Endothelial cell of hepatic sinusoid (primary cell): Measurements from ENCODE around the gene GDPGP1.

Experiments used
- in situ Hi-C: cut with HindIII; loops from 2 replicates; pipeline ENCODE4 v1.10.0; 2017; ENCODE audit warnings: low sequenced_read_pairs

The GDPGP1 gene

GRCh38 chr15:90203922-90204321 lies 30.1 kb upstream of the GDPGP1 start:
- in situ Hi-C loops = no loop called here

DNA sequence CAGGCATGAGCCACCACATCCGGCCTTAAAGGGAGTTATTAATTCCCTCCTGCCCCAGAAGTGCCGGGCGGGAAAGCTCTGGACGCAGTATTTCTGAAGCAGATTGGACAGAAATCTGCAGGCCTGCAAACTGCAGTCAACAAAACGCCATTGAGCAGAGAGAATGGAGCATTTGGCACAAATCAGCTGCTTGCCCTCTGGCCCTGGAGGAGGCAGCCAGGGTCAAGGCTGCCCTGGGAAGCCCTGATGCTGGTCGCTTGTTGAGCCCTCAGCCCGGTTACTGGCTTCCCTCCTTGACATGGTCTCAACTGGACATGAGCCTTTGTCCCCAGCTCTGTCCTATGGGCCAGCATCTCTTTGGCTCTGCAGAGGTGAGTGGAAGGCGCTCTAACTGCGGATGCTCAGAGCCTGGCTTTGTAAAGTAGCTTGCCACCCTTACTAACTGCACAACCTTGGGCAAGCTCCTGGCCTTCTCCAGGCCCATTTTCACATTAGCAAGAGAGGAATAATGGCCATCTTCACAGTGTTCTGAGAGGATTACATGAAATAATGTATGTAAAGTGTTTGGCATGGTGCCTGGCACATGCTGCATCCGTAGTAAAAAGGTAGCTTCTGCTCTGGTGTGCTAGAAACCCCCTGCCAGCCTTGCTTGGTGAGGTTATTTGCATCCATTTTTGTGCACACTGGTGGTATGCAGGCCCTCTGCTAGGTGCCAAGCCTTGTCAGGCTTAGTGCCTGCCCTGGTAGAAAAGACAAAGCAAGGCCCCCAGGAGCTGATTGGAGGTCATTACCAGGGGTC lies 28.8 kb upstream of the GDPGP1 start:
- in situ Hi-C loops = no loop called here

GRCh38 chr15:90205886-90206285 lies 28.1 kb upstream of the GDPGP1 start:
- in situ Hi-C loops = no loop called here

- in situ Hi-C loops = no loop called here
These were observed 26.8 kb upstream of the GDPGP1 start for GRCh38 chr15:90207252-90207651.

DNA sequence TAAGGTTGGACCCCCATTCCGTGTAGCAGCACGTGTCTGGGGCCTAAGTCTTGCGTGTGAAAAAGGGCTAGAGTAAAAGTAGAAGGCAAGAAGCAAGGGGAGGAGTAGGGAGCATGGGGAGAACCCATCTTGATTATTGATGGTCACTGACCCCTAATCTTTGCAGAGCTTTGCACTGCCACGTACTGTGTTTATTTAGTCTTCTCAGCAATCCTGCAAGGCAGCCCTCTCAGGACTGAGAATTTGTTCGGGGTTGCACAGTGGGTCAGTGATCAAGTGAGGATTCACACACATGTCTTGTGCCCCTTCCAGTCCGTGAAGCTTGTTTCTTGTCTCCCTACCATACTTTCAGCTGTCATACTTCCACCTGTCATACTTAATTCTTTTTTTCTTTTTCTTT lies 25.7 kb upstream of the GDPGP1 start:
- in situ Hi-C loops = no loop called here

- in situ Hi-C loops = no loop called here
These were observed 24.4 kb upstream of the GDPGP1 start for GRCh38 chr15:90209591-90209990.

GRCh38 chr15:90210593-90210992 lies 23.4 kb upstream of the GDPGP1 start:
- in situ Hi-C loops = no loop called here

GRCh38 chr15:90211009-90211408 lies 23.0 kb upstream of the GDPGP1 start:
- in situ Hi-C loops = no loop called here

- in situ Hi-C loops = no loop called here
These were observed 22.4 kb upstream of the GDPGP1 start for GRCh38 chr15:90211440-90212143.

- in situ Hi-C loops = no loop called here
These were observed 21.5 kb upstream of the GDPGP1 start for GRCh38 chr15:90212221-90213098.

GRCh38 chr15:90213122-90213817 lies 20.7 kb upstream of the GDPGP1 start:
- in situ Hi-C loops = no loop called here

DNA sequence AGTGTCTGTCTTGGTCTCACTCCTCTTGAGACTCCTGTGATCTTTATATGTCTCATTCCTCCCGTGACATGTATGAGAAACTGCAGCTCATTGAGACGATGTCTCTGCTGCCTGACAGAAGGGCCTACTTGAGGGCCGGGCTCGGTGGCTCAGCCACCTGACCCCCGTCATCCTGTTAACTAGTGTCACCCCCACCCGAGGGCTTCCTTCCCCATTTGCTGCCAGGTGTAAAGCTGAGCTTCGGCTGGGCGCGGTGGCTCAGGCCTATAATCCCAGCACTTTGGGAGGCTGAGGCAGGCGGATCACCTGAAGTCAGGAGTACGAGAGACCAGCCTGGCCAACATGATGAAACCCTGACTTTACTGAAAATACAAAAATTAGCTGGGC lies 20.2 kb upstream of the GDPGP1 start:
- in situ Hi-C loops = no loop called here

- in situ Hi-C loops = loop anchor here (5.0 kb wide), 1 partner anchor 72 kb away; no protein-coding TSS in a partner anchor
These were observed 19.3 kb upstream of the GDPGP1 start for GRCh38 chr15:90214553-90215196.

GRCh38 chr15:90217671-90218394 lies 16.2 kb upstream of the GDPGP1 start:
- in situ Hi-C loops = loop anchor here (5.0 kb wide), 1 partner anchor 76 kb away; no protein-coding TSS in a partner anchor

DNA sequence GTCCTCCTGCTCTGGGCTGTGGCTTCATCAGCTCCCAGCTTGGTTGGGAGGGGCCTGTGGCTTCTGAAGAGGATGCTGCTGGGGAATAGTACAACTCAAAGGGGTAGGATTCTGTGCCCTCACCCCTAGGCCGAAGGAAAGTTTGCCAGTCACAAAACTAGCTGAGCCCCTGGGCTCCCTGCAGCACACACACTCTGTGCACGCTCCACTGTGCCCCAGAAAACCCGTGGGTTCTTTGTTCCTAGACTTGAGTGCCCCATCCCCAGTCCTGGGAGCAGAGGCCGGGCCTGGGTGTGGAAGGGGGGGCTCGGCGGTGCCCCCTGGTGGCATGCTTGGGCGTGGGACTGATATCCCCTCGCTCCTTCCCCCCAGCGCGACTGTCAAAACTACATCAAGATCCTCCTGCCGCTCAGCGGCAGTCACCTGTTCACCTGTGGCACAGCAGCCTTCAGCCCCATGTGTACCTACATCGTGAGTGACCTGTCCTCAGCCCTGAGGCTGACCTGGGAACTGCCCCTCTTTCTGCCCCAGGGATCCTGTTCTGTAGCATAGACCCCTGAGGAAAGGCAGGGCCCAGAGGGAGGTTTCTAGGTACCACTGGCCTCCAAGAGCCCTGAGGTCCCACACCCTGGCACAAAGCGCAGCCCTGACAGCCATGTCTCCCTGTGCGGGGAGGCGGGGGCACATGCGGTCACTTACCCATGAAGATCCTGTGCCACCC lies 14.4 kb upstream of the GDPGP1 start:
- in situ Hi-C loops = loop anchor here (5.0 kb wide), 1 partner anchor 77 kb away; no protein-coding TSS in a partner anchor

DNA sequence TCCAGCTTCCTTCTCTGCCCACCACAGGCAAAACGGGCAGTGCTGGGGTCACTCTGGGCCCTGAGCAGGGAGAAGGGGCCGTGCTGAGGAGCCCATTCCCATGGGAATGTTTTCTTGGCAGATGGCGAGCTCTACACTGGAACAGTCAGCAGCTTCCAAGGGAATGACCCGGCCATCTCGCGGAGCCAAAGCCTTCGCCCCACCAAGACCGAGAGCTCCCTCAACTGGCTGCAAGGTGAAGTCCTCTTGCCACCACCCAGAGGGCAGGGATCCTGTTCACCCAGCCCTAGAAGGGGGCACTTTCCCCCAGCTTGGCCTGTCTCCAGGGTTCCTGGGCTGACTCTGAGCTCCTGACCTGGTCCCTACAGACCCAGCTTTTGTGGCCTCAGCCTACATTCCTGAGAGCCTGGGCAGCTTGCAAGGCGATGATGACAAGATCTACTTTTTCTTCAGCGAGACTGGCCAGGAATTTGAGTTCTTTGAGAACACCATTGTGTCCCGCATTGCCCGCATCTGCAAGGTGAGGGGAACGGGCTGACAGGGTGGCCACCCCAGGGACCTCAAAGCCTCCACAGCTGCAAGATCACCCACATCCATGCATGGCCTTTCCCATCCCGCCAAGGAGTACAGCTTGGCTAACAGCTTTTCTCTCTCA lies 12.6 kb upstream of the GDPGP1 start:
- in situ Hi-C loops = no loop called here

- in situ Hi-C loops = no loop called here
These were observed 11.5 kb upstream of the GDPGP1 start for GRCh38 chr15:90222547-90222946.

DNA sequence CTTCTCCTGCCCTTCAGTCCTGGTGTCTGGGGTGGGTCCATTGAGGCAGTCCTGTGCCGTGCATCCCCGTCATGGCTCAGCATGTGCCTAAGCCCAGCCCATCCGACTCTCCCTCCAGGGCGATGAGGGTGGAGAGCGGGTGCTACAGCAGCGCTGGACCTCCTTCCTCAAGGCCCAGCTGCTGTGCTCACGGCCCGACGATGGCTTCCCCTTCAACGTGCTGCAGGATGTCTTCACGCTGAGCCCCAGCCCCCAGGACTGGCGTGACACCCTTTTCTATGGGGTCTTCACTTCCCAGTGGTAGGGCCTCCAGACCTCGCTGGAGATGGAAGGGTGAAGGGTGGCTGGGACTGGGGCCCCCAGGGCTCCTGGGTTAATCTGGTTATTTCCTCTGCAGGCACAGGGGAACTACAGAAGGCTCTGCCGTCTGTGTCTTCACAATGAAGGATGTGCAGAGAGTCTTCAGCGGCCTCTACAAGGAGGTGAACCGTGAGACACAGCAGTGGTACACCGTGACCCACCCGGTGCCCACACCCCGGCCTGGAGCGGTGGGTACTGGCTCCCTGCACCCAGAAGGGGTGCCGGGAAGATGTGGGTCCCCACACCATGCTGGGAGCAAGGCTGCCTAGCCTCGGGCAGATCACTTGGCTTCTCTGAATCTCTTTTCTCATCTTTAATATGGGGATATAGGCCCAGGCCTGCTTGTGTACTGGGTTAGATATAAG lies 10.4 kb upstream of the GDPGP1 start:
- in situ Hi-C loops = no loop called here
